Measurements from ENCODE around the gene SPC25. TPM values are rescaled to one million over a fixed set of nuclear protein-coding genes. Genes with fewer than 3 reads are reported as not detected.

SPC25 gene
- total and polyA plus RNA-seq, 2 of the 13 experiments (the other 11 are each of a cell fraction or from before 2014, with no cell fraction given) = 11.3 to 26.5 TPM

DNA sequence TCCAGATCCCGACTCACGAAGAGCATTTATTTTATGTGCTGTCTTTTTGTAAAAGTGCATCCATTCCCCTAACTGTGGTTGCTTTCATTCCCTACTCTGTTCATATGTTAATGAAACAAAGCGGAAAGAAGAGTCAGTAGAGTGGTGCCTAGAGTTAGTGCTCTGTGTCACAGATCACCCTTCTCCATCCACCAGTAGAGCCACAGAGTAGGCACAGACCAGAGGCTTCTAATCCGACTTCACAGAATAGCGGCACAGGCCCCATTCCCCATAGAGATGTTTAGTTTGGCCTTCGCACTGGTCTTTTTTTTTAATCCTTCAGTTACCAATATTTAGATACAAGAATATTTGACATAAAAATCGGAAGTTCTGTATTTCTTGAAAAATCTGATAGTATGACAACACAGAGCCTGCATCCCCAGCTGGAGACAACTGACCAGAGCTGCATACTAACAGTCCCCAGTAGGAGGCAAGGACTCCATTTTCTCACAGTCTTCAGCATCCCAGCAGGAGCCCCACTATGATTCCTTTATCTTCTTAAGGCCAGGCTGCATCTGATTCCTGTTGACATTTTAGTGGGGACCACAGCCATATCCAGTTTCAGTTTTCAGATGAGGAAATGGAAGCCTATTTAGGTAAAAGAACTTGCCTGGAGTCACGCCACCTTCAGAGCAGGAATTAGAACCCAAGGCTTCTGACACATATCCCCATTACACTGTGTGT is 17.9 kb upstream of the SPC25 start:
- Histone ChIP-seq H3K27ac (ENCODE audit: extremely low read length, insufficient read depth, low read length) (no peak overlapping the region), H4K20me1 (ENCODE audit: insufficient read depth, low read length) (no peaks in the 10 kb centered on the region), H3K4me1 (ENCODE audit: insufficient read depth, low read length) (no peaks in the 10 kb centered on the region), H3K9me3 (ENCODE audit: low read length) (no peaks in the 10 kb centered on the region), H3K4me2 (ENCODE audit: low read depth, low read length) (no peak overlapping the region), H3K27me3 (ENCODE audit: control insufficient read depth in 1 of 2, insufficient read depth in 2 of 2, low read length in 2 of 2) (peaks cover 5 to 53% of the 10 kb centered on the region in 2 experiments), H2AFZ (ENCODE audit: low read length) (no peak overlapping the region), H3K4me3 (replicated peaks in 1 of 3; ENCODE audit: insufficient read depth in 1 of 3, low read depth in 2 of 3, low read length in 3 of 3) (no peak overlapping the region), H3K36me3 (replicated peaks in 1 of 2; ENCODE audit: control insufficient read depth in 1 of 2, insufficient read depth in 2 of 2, low read length in 2 of 2) (no peaks in the 10 kb centered on the region), H3K79me2 (ENCODE audit: insufficient read depth, low read length) (no peaks in the 10 kb centered on the region), H3K9ac (ENCODE audit: insufficient read depth, low read depth, low read length) (no peak overlapping the region)
- no TSS peak for BruUV-seq (replicated peaks)
- CTCF ChIA-PET (ENCODE audit: low intra/inter-chr PET ratio, low total read pairs) = no interaction called here
- TF ChIP-seq JUND (CRISPR knock-in tag; IDR thresholded peaks at IDR 0.05) (no peak), CBX5 (CRISPR knock-in tag; IDR thresholded peaks at IDR 0.05; ENCODE audit: borderline replicate concordance) (no peak), GATA4 (IDR thresholded peaks at IDR 0.05; ENCODE audit: borderline replicate concordance, low read depth) (no peak), ZNF605 (CRISPR knock-in tag; IDR thresholded peaks at IDR 0.05) (no peak), ZNF788 (CRISPR knock-in tag; IDR thresholded peaks at IDR 0.05; ENCODE audit: borderline replicate concordance) (no peak), FOXC1 (CRISPR knock-in tag; IDR thresholded peaks at IDR 0.05; ENCODE audit: borderline replicate concordance) (no peak), STAG1 (CRISPR knock-in tag; IDR thresholded peaks at IDR 0.05) (no peak), ZSCAN20 (CRISPR knock-in tag; IDR thresholded peaks at IDR 0.05; ENCODE audit: borderline replicate concordance) (no peak), ZNF782 (CRISPR knock-in tag; IDR thresholded peaks at IDR 0.05; ENCODE audit: borderline replicate concordance) (no peak), MYC (CRISPR knock-in tag; IDR thresholded peaks at IDR 0.05; ENCODE audit: borderline replicate concordance) (no peak), ZNF619 (CRISPR knock-in tag; IDR thresholded peaks at IDR 0.05) (no peak), ARNT2 (CRISPR knock-in tag; IDR thresholded peaks at IDR 0.05; ENCODE audit: low read depth) (no peak), SYNCRIP (IDR thresholded peaks at IDR 0.05; ENCODE audit: insufficient read depth, low read depth, low read length) (no peak), ETV6 (CRISPR knock-in tag; conservative IDR thresholded peaks at IDR 0.05) (no peak), HDAC6 (IDR thresholded peaks at IDR 0.05; ENCODE audit: low read depth, low read length) (no peak), SP5 (CRISPR knock-in tag; IDR thresholded peaks at IDR 0.05; ENCODE audit: borderline replicate concordance, low read depth) (no peak)
- TF ChIP-seq, protein P1, sequence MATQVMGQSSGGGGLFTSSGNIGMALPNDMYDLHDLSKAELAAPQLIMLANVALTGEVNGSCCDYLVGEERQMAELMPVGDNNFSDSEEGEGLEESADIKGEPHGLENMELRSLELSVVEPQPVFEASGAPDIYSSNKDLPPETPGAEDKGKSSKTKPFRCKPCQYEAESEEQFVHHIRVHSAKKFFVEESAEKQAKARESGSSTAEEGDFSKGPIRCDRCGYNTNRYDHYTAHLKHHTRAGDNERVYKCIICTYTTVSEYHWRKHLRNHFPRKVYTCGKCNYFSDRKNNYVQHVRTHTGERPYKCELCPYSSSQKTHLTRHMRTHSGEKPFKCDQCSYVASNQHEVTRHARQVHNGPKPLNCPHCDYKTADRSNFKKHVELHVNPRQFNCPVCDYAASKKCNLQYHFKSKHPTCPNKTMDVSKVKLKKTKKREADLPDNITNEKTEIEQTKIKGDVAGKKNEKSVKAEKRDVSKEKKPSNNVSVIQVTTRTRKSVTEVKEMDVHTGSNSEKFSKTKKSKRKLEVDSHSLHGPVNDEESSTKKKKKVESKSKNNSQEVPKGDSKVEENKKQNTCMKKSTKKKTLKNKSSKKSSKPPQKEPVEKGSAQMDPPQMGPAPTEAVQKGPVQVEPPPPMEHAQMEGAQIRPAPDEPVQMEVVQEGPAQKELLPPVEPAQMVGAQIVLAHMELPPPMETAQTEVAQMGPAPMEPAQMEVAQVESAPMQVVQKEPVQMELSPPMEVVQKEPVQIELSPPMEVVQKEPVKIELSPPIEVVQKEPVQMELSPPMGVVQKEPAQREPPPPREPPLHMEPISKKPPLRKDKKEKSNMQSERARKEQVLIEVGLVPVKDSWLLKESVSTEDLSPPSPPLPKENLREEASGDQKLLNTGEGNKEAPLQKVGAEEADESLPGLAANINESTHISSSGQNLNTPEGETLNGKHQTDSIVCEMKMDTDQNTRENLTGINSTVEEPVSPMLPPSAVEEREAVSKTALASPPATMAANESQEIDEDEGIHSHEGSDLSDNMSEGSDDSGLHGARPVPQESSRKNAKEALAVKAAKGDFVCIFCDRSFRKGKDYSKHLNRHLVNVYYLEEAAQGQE (IDR thresholded peaks at IDR 0.05; ENCODE audit: borderline replicate concordance in 1 of 2, low read depth in 1 of 2, low read length in 2 of 2) = no peak
- POLR2A ChIA-PET = no interaction called here
- FAIRE-seq (no peak), ATAC-seq (peak; percentile 51), DNase-seq (ENCODE audit: low spot score) (no peak)
- in situ Hi-C loops (cut with HindIII; ENCODE audit: extremely low pct_ligation_motif_present, low pct_unique_long_range_greater_than_20kb) (loop anchor here (25.0 kb wide), 1 partner anchor 771 kb away; no protein-coding TSS in a partner anchor), intact Hi-C loops (cut with micrococcal nuclease; ENCODE audit: unreplicated experiment) (no loop called here)
- WGBS (ENCODE audit: low lambda C conversion rate) = 63% methylated on average over 8 of the region's 8 CpGs

All from HepG2 (cell line).